ENCODE data around the gene MTIF3.

GRCh38 chr13:27401210-27401609, 49.2 kb downstream of the MTIF3 start:
- TF ChIP-seq CSRNP3 (CRISPR knock-in tag; IDR thresholded peaks at IDR 0.05) (no peak), ZC3H10 (CRISPR knock-in tag; IDR thresholded peaks at IDR 0.05) (no peak), ZFP3 (CRISPR knock-in tag; IDR thresholded peaks at IDR 0.05) (no peak), CSDC2 (CRISPR knock-in tag; IDR thresholded peaks at IDR 0.05) (no peak), PATZ1 (CRISPR knock-in tag; IDR thresholded peaks at IDR 0.05; ENCODE audit: borderline replicate concordance) (no peak), TCF4 (CRISPR knock-in tag; IDR thresholded peaks at IDR 0.05; ENCODE audit: borderline replicate concordance) (no peak), ESRRG (CRISPR knock-in tag; IDR thresholded peaks at IDR 0.05) (no peak), TOX (CRISPR knock-in tag; IDR thresholded peaks at IDR 0.05; ENCODE audit: borderline replicate concordance) (no peak), ARNTL (CRISPR knock-in tag; IDR thresholded peaks at IDR 0.05; ENCODE audit: borderline replicate concordance, low read depth) (no peak), BACH2 (CRISPR knock-in tag; IDR thresholded peaks at IDR 0.05; ENCODE audit: borderline replicate concordance) (no peak), RARB (CRISPR knock-in tag; IDR thresholded peaks at IDR 0.05) (no peak), ZNF70 (CRISPR knock-in tag; IDR thresholded peaks at IDR 0.05) (no peak), SNAI2 (CRISPR knock-in tag; IDR thresholded peaks at IDR 0.05) (no peak)
